Measurements from ENCODE around the gene CHD9NB. TPM values are rescaled to one million over a fixed set of nuclear protein-coding genes. Genes with fewer than 3 reads are reported as not detected.

CHD9NB gene
- total and polyA plus RNA-seq, 9 of the 15 experiments (the other 6 are each of a cell fraction or from before 2014, with no cell fraction given), result 0.06 to 0.10 (median 0.07) TPM; not detected in 6

DNA sequence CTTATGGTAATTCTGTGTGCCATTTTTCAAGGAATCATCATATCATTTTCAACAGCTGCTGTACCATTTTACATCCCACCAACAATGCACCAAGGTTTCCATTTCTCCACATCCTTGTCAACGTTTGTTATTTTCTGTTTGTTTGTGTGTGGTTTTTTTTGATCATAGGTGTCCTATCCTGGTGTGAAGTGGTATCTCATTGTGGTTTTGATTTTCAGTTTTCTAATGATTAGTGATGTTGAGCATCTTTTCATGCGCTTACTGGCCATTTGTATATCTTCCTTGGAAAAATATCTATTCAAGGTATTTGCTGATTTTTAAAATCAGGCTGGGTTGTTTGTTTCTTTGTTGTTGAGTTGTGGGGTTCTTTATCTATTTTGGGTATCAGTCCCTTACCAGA lies 17.1 kb upstream of the CHD9NB start:
- ATAC-seq, result no peak
- Histone ChIP-seq H3K9ac (ENCODE audit: insufficient read depth in 1 of 2, low read depth in 2 of 2, low read length in 2 of 2) (no peak overlapping the region), H3K9me1 (ENCODE audit: control insufficient read depth, insufficient read depth, low read length) (no peaks in the 10 kb centered on the region), H3K36me3 (ENCODE audit: control insufficient read depth, insufficient read depth, low read length) (peaks cover 39% of the 10 kb centered on the region; the same call in 2 of the 3 replicates), H3K4me2 (ENCODE audit: insufficient read depth, low read length) (no peak overlapping the region), H2AFZ (ENCODE audit: low read depth, low read length) (no peak overlapping the region), H3K27ac (ENCODE audit: extremely low read depth, low read depth, low read length) (no peak overlapping the region), H3K4me1 (replicated peaks in 1 of 2; ENCODE audit: control insufficient read depth in 2 of 2, insufficient read depth in 2 of 2, low read length in 2 of 2) (peaks cover 0 to 11% of the 10 kb centered on the region in 2 experiments; a peak in 2 of 5 replicates), H3K9me3 (replicated peaks; ENCODE audit: control insufficient read depth, insufficient read depth, low read depth, low read length) (no peaks in the 10 kb centered on the region; the same call in 1 of the 2 replicates), H3K4me3 (no peak overlapping the region), H3K27me3 (ENCODE audit: control insufficient read depth in 2 of 2, insufficient read depth in 2 of 2, low read length in 2 of 2) (no peaks in the 10 kb centered on the region), H4K20me1 (replicated peaks; ENCODE audit: control insufficient read depth, insufficient read depth, low read length) (no peaks in the 10 kb centered on the region), H3K79me2 (ENCODE audit: control insufficient read depth, insufficient read depth, low read length) (peaks cover 86% of the 10 kb centered on the region)
- intact Hi-C loops (cut with micrococcal nuclease), result no loop called here
- FAIRE-seq, result no peak
- no peak for TF ChIP-seq ASH1L (IDR thresholded peaks at IDR 0.05; ENCODE audit: borderline replicate concordance, low read depth, partially characterized antibody)
- no peak for TF ChIP-seq HDAC1 (IDR thresholded peaks at IDR 0.05)
- TF ChIP-seq, protein P1, sequence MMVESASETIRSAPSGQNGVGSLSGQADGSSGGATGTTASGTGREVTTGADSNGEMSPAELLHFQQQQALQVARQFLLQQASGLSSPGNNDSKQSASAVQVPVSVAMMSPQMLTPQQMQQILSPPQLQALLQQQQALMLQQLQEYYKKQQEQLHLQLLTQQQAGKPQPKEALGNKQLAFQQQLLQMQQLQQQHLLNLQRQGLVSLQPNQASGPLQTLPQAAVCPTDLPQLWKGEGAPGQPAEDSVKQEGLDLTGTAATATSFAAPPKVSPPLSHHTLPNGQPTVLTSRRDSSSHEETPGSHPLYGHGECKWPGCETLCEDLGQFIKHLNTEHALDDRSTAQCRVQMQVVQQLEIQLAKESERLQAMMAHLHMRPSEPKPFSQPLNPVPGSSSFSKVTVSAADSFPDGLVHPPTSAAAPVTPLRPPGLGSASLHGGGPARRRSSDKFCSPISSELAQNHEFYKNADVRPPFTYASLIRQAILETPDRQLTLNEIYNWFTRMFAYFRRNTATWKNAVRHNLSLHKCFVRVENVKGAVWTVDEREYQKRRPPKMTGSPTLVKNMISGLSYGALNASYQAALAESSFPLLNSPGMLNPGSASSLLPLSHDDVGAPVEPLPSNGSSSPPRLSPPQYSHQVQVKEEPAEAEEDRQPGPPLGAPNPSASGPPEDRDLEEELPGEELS (CRISPR knock-in tag; IDR thresholded peaks at IDR 0.05; ENCODE audit: borderline replicate concordance), result no peak
- no peak for TF ChIP-seq SETDB1 (IDR thresholded peaks at IDR 0.05; ENCODE audit: low read length)
- TF ChIP-seq RFX7 (CRISPR knock-in tag; IDR thresholded peaks at IDR 0.05), result no peak
- TF ChIP-seq ILF3 (IDR thresholded peaks at IDR 0.05; ENCODE audit: borderline replicate concordance), result no peak
- no peak for TF ChIP-seq ZSCAN29 (IDR thresholded peaks at IDR 0.05)
- no peak for TF ChIP-seq MCM3 (IDR thresholded peaks at IDR 0.05)
- no peak for TF ChIP-seq ZNF239 (CRISPR knock-in tag; IDR thresholded peaks at IDR 0.05)
- no peak for TF ChIP-seq CCNT2 (IDR thresholded peaks at IDR 0.05; ENCODE audit: borderline replicate concordance, extremely low read depth, insufficient read length, low read depth, low read length)
- TF ChIP-seq, protein P2, sequence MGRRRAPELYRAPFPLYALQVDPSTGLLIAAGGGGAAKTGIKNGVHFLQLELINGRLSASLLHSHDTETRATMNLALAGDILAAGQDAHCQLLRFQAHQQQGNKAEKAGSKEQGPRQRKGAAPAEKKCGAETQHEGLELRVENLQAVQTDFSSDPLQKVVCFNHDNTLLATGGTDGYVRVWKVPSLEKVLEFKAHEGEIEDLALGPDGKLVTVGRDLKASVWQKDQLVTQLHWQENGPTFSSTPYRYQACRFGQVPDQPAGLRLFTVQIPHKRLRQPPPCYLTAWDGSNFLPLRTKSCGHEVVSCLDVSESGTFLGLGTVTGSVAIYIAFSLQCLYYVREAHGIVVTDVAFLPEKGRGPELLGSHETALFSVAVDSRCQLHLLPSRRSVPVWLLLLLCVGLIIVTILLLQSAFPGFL (CRISPR knock-in tag; IDR thresholded peaks at IDR 0.05), result no peak
- TF ChIP-seq, protein P3, sequence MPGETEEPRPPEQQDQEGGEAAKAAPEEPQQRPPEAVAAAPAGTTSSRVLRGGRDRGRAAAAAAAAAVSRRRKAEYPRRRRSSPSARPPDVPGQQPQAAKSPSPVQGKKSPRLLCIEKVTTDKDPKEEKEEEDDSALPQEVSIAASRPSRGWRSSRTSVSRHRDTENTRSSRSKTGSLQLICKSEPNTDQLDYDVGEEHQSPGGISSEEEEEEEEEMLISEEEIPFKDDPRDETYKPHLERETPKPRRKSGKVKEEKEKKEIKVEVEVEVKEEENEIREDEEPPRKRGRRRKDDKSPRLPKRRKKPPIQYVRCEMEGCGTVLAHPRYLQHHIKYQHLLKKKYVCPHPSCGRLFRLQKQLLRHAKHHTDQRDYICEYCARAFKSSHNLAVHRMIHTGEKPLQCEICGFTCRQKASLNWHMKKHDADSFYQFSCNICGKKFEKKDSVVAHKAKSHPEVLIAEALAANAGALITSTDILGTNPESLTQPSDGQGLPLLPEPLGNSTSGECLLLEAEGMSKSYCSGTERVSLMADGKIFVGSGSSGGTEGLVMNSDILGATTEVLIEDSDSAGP (CRISPR knock-in tag; IDR thresholded peaks at IDR 0.05), result no peak
- TF ChIP-seq DACH1 (IDR thresholded peaks at IDR 0.05; ENCODE audit: partially characterized antibody), result no peak
- 57% methylated on average over 2 of the region's 2 CpGs for WGBS (ENCODE audit: insufficient coverage, low coverage, missing lambda C conversion rate)
- no TSS peak for BruUV-seq (replicated peaks)
- in situ Hi-C loops (cut with MboI), result no loop called here
- CTCF ChIA-PET (ENCODE audit: low intra/inter-chr PET ratio), result no interaction called here
- POLR2A ChIA-PET, result interaction anchor here (1.2 kb wide), 1 partner anchor 9 kb away, joined by 5 read pairs; no protein-coding TSS in a partner anchor
- DNase-seq (ENCODE audit: extremely low read depth in 1 of 4, low spot score in 3 of 4), result no peak

All from K562 (cell line).